H54 (cell line): Measurements from ENCODE around the gene UGT1A7.
"Not testable (repeated sequence)": the region's sequence is repeated elsewhere in the genome, so short reads cannot be mapped to it uniquely, and the experiment has no call there.

ENCODE experiments used
- DNase-seq: peaks from one replicate; pipeline ENCODE4 v3.0.0; 2011; ENCODE audit warnings: low spot score, mixed read lengths; ENCODE audit not compliant: insufficient read length
- FAIRE-seq: peaks from 3 replicates; lab custom pipeline; 2011; peaks lifted over from hg19 to GRCh38; lab: Jason Lieb, UNC
- POLR2A ChIP-seq: IDR thresholded peaks from 2 replicates; pipeline ENCODE4 v1.6.1; 2011; ENCODE audit warnings: low read depth, mild to moderate bottlenecking, low read length

Gene UGT1A7

DNA sequence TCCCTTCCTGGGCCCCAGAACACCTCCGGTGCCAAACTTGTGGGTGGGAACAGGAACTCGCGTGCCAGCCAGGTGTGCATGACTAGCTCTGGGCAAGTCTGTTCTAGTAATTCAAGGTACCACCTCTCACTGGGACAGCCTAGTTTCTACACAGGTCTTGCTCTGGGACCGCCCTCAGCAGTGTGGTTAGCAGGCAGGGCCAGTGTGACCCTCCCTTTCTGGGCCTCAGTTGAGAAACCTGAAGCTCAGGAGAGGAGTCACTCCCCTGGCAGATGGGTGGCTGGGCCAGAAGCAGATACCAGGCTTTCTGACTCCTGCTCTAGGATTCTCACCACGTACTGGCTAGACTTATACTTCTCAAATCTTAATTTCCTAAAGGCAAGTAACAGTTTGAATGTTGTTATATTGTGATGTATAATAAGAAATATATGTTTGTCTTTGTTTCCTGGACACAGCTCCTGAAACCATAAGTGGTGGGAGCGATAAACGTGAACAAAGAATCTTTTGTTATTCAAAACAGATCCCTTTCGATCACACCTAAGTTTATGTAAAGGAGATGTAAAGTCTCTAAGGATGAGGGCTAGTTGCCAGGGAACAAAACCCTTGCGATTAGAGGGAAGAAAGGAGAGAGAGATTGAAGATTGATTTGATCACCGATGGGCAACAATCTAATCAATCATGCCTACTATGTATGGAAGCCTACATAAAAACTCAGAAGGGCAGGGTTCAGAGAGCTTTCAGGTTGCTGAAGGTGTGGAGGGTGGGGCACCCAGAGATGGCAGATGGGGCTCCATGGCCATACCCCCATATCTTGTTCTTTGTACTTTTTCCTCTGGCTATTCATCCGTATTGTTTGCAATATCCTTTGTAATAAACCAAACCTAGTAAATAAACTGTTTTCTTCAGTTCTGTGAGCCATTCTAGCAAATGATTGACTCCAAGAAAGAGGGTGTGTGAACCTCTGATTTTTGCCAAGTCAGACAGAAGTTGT, 10.0 kb downstream of the UGT1A7 start:
- DNase-seq (no peak), FAIRE-seq (no peak)
- TF ChIP-seq POLR2A = no peak

DNA sequence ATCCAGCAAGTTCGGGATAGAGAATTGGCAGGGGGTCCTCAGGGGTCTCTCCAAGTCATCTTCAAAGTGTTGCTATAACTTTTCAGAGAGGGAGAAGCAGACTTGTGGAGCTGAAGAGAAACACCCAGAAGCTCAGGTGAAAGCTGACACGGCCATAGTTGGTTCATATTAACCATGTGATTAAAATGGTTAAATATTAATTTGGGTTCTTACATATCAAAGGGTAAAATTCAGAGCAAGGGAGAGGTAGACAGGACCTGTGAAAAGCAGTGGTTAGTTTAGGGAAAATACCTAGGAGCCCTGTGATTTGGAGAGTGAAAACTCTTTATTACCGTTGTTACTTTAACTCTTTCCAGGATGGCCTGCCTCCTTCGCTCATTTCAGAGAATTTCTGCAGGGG, 10.9 kb downstream of the UGT1A7 start, which contains the start of gene UGT1A6:
UGT1A6 (plus strand) TSS at position 243 of the 400 bp plus-strand sequence; CDS start at position 358, 115 bp downstream.
- TF ChIP-seq POLR2A = no peak
- DNase-seq (no peak), FAIRE-seq (no peak)

DNA sequence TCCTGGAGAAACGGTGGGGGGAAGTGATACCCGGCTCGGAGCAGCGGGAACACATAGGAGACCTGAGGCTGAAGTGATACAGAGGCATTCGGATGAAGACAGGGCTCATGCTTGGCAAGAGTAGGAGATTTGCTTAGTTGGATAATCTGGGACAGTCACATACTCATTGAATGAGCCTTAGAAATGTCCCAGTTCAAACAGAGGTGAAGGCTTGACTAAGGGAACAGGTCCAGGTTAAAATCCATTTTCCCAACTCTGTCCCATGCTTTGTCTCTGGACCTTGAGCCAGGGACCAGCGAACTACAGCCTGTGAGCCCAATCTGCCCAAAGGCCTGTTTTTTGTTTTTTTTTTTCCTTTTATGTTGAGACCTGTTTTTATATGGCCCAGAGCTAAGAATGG, 12.3 kb downstream of the UGT1A7 start:
- DNase-seq = no peak
- FAIRE-seq = no peak
- TF ChIP-seq POLR2A = no peak

DNA sequence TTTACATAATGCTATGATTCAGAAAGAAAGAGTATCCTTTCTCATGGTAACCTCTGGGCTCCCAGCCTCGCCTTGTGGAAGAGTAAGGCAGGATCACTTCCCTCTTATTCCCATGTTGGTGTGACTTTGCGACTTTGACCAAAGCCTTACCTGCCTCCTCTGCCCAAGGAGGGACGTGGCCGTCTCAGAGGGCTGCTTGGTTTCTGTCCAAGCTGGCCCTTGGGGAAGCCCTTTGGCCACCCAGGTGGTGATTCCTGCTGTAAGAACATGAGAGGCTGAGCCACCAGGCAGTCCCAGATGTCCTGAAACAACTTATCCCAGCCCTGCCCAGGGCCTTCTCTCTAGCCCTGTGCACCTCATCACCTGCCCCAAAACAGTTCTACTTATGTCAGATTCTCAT, 17.0 kb downstream of the UGT1A7 start:
- no peak for FAIRE-seq
- TF ChIP-seq POLR2A = no peak
- DNase-seq = no peak

DNA sequence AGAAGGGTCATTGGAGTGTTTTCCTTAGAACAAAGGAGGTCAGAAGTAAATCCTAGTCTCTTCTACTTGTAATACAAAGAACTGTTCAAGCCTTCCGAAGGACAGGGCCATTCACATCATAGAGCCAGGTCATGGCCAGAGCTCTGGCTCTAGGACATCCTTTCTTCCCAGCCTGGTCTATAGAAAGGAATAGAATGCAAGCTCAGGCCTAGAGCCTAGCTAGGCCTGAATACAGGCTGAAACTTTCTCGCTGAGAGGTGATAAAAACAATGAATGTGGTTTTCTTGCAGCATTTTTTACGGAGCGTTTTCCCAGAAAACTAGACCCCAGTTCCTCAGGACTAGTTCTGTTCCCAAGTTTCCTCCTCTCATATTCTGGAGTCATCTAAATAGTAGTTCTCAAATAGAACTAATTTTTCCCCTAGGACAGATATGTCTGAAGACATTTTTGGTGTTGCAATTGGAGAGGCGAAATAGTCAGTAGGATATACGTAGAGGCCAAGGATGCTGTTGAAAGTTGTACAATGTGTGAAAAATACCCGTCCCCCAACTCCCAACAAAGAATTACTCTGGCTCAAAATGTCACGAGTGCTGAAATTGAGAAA, 17.8 kb downstream of the UGT1A7 start:
- FAIRE-seq = no peak
- TF ChIP-seq POLR2A = no peak
- no peak for DNase-seq

DNA sequence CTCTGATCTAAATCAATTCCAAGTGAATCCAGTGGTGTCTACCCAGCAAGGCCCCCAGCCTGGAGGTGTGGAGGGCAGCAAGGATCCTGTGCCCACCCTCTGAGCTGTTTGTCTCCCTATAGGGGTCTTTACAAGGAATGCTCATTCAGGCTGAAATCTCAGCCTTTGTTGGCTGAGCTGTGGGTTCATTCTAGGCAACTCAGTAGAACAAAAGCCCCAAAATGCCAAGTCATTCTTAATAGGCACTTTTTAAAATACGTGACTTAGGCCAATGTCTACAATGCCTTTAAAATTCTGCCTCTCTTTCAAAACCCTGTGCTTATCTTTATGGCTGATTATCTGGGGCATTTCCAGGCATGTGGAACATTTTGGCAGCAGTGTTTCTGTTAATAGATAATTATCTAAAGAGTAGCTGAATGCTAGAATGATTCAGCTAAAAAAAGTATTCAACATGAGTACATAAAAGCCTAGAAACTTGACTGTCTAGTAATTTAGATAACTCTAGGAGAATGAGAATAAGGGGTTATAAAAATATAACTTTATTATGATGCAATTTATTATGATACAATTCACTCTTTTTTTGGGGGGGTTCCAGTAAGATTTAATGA, 18.4 kb downstream of the UGT1A7 start:
- DNase-seq = no peak
- FAIRE-seq = no peak
- TF ChIP-seq POLR2A = no peak

DNA sequence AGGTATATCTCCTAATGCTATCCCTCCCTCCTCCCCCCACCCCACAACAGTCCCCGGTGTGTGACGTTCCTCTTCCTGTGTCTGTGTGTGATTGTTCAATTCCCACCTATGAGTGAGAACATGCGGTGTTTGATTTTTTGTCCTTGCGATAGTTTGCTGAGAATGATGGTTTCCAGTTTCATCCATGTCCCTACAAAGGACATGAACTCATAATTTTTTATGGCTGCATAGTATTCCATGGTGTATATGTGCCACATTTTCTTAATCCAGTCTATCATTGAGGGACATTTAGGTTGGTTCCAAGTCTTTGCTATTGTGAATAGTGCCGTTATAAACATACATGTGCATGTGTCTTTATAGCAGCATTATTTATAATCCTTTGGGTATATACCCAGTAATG, 19.1 kb downstream of the UGT1A7 start:
- not testable (repeated sequence) for DNase-seq, FAIRE-seq

DNA sequence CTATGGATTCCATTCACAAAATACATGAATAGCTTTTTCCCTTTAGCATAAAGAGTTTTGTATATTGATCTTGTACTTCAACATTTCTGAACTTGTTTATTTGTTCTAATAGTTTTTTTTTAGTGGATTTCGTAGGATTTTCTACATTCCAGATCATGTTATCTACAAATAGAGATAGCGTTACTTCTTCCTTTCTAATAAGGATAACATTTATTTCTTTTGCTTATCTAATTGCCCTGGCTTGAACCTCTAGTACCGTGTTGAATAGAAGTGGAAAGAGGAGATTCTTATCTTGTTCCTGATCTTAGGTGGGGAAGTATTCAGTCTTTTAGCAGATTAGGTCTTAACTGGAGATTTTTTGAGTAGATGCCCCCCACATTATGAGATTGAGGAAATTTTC, 20.5 kb downstream of the UGT1A7 start:
- TF ChIP-seq POLR2A = no peak
- FAIRE-seq = no peak
- no peak for DNase-seq

DNA sequence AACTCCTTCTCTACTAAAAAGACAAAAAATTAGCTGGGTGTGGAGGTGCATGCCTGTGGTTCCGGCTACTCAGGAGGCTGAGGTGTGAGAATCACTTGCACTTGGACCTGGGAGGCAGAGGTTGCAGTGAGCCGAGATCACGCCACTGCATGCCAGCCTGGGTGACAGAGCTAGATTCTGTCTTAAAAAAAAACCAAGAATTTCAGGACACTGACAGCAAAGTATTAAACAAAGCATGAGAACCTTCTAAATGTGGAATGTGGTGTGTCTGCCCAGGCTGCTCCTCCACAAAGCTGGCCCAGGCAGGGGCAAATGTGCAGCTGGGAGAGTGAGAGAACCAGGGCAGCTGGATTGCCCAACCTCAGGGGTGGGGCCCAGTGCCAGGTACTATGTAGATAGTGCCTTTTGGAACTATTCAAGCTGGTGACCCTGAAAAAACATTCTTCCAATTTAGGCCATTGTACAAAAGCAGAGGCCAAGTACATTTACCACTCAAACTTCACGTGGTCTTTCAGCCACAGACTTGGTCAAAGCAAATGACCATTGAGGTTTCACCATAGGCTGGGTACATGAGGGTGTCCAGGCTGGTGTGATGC, 24.3 kb downstream of the UGT1A7 start:
- no peak for DNase-seq
- no peak for FAIRE-seq
- no peak for TF ChIP-seq POLR2A

DNA sequence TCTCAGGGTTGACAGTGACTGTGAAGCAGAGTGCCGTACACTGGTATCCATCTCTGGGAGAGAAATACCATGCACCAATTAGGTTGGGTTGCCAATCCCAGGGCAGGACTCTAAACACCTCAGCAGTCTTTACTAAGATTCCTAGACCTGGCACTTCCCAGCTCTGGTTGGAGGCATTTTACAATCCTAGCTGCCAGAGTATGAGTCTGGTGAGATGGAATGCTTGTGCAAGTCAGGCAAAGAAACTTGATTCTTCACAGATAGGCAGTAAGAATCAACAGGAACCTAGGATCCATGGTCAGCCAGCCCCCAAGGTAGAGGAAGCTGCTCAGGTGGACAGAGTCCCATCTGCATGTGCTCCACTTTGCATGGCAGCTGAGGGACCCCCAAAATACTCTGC, 25.0 kb downstream of the UGT1A7 start:
- no peak for DNase-seq

DNA sequence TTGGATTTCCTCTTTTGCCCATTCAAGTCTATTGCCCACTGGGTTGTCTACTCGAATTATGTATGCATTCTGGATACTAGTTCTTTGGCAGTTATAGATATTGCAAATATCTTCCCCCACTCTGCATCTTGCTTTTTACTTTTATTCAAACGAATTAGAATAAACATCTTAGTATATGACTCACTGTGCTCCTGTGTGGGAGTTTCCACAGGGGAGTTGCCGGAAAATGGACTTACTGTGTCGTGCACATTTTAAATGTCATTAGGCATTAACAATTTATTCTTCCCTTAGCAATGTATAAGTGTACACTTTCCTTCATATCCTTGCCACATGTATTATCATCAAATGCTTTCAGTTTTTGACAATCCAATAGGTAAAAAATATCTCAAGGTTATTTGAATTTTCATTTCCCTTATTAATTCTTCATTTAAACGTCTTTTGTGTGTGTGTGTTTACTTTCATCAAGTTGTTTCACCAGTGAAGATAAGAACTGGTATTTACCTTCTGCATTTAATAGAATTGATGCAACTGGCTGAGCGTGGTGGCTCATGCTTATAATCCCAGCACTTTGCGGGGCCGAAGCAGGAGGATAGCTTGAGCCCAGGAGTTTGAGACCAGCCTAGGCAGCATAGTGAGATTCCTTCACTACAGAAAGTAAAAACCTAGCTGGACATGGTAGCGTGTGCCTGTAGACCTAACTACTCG, 26.4 kb downstream of the UGT1A7 start:
- DNase-seq (no peak), FAIRE-seq (no peak)
- TF ChIP-seq POLR2A = no peak

More for the DNA sequence above, 25.0 kb downstream of the UGT1A7 start:
- no peak for TF ChIP-seq POLR2A
- no peak for FAIRE-seq

DNA sequence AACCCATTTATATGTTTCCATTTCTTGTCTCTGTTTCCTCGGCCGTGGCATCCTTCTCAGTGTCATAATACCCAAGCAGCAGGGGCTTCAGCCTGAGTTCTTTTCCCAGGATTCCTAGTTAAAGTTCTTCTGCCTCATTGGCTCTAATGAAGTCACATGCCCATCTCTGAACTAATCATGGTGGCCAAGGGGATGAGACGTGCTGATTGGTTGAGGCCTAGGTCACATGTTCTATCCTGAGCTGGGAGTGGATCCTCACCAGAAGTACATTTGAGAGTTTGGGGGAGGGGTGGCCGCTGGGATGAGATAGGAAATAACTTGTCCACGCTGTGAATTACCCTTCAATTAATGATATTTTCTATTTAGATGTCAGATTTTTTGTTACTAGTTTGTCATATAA, 27.2 kb downstream of the UGT1A7 start:
- DNase-seq (no peak), FAIRE-seq (no peak)
- no peak for TF ChIP-seq POLR2A

DNA sequence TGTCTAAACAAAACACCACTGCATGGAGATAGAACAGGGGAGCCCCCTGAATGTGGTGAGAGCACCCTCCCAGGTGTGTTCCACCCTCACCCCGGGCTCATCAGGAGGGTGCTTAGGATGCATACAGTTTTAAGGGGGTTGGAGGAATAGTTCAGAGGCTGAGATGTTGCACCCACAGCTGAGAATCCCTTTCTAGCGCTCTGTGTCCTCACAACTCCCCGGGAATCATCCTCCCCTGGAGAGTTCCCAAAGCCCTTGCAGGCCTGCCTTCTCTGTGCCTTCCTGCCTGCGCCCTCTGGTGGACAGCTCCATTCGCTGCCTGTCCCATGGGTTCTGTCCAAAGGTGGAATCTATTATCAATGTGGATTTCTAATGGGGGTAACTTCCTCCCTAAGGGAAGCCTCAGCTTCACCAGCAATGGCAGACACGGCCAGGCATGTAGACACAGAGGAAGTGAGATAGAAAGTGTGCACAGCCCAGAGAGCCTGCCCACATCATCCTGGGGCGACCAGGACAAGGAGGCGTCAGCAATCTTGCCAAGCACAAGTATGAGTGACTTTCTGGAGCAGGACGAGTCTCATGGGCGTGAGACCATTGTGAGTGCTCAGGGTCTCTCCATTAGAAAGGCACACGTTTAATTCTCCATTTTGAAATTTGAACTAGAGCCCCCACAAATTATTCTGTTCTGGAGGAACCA, 29.8 kb downstream of the UGT1A7 start:
- FAIRE-seq (no peak), DNase-seq (peak; percentile 55)
- no peak for TF ChIP-seq POLR2A
